Adrenal gland (tissue), 12 donors: ENCODE measurements around the gene EDNRB. TPM values are rescaled to one million over a fixed set of nuclear protein-coding genes. Genes with fewer than 3 reads are reported as not detected.

ENCODE experiments used
- DNase-seq, 7 donors: peaks; one replicate each; pipeline ENCODE4 v3.0.0-alpha.2; 2019 to 2020
- H3K27ac ChIP-seq, 5 donors: fragments of 200-600 bp; sonication (generic) in 4 of 5; 1 replicate in 3 of 5; 2 replicates in 2 of 5; pipeline versions ENCODE4 v1.5.1 to v1.8.0; 2016 to 2020; ENCODE audit warnings: mild to moderate bottlenecking in 1 of 5
- H3K27me3 ChIP-seq: fragments of 200-600 bp; 2 replicates; pipeline ENCODE4 v1.8.0; 2021
- H3K36me3 ChIP-seq, 2 donors: fragments of 200-600 bp; replicated peaks in 1 of 2; 1 replicate in 1 of 2; 2 replicates in 1 of 2; pipeline versions ENCODE4 v1.5.1 to v1.8.0; 2018 to 2022
- H3K4me1 ChIP-seq, 2 donors: fragments of 200-600 bp; replicated peaks in 1 of 2; 1 replicate in 1 of 2; 2 replicates in 1 of 2; pipeline versions ENCODE4 v1.5.1 to v1.8.0; 2018 to 2021
- H3K4me3 ChIP-seq, 4 donors: fragments of 200-600 bp; sonication (generic) in 3 of 4; one replicate each; pipeline ENCODE4 v1.5.1; 2016 to 2018
- H3K9me3 ChIP-seq, 3 donors: fragments of 200-600 bp; sonication (generic) in 1 of 3; replicated peaks in 1 of 3; 1 replicate in 2 of 3; 2 replicates in 1 of 3; pipeline versions ENCODE4 v1.5.1 to v1.8.0; 2016 to 2021
- CTCF ChIP-seq, 6 experiments: fragments of 450-650 bp in 4 of 6; fragments of 200-600 bp in 2 of 6; sonication (generic) in 1 of 6; IDR thresholded peaks; 1 replicate in 5 of 6; 2 replicates in 1 of 6; pipeline versions ENCODE4 v1.5.1 to v1.8.0; 2016 to 2021; ENCODE audit warnings: antibody characterized with exemption in 6 of 6, mild to moderate bottlenecking in 2 of 6, moderate library complexity in 1 of 6
- POLR2A ChIP-seq, 2 donors: fragments of 450-650 bp; IDR thresholded peaks; one replicate each; pipeline ENCODE4 v1.6.1; 2017; ENCODE audit warnings: antibody characterized with exemption in 2 of 2, mild to moderate bottlenecking in 2 of 2, moderate library complexity in 1 of 2
- WGBS, 4 donors: extraction: QIAGEN DNeasy Blood & Tissue Kit in 2 of 4; methylation state at CpG; one replicate each; pipeline versions ENCODE4 v1.1.5 to v1.1.7; 2013 to 2017; 5-methylcytosine and 5-hydroxymethylcytosine counted together
- intact Hi-C, 2 donors: fragments of 100-400 bp; cut with DNase I; formaldehyde crosslinking; loops; one replicate each; pipeline versions ENCODE4 v1.14.1 to v1.15.0; 2022 to 2023
- polyA plus RNA-seq, 3 donors: library from polyadenylated mRNA; stranded (reverse); fragments of 200-250 nt in 2 of 3; fragments of 350-450 nt in 1 of 3; fragmentation: Illumina TruSeq in 1 of 3; extraction: RNeasy Lipid Tissue Mini Kit (QIAGEN cat#74804) in 1 of 3; gene quantifications; one replicate each; pipeline ENCODE4 v1.2.3, GENCODE V29; 2013 to 2014
- total RNA-seq, 9 donors: library from RNA; depleted of rRNA in 4 of 9; stranded (reverse); fragments of >200 nt in 4 of 9; fragments of 120-200 nt in 1 of 9; fragmentation: NEBNext Ultra II Directional in 1 of 9; extraction: Animal tissue kit (Norgen Biotek cat#: 25700) in 1 of 9; gene quantifications; one replicate each; pipeline versions ENCODE4 v1.1.0 to v1.2.4, GENCODE V29; 2013 to 2023
- donor health status: healthy with polysubstance abuse.
- donor health status: Bipolar disorder and iron deficiency.
- donor health status: DM: yes; HTN: yes; CAD: no.
- donor health status: DM: no; HTN: no; CAD: no.
- donor health status: DM: no; HTN: no; CAD: no.
- donor health status: DM: yes; HTN: yes; CAD: no.

EDNRB gene
- total and polyA plus RNA-seq, 12 donors: 14.0 to 216 (median 91.5) TPM

- no peak for DNase-seq
- intact Hi-C loops: no loop called here
- WGBS, 4 donors: 78 to 98% (median 84%) methylated on average over 2 of the region's 2 CpGs
- TF ChIP-seq POLR2A (IDR thresholded peaks at IDR 0.05): no peak
- TF ChIP-seq CTCF (IDR thresholded peaks at IDR 0.05): no peak
- H3K4me1 ChIP-seq: peaks cover 0 to 14% of the 10 kb centered on the region in 2 donors
- peak overlapping the region in 1 of 5 donors; percentile 32 for H3K27ac ChIP-seq
- H3K27me3 ChIP-seq: no peaks in the 10 kb centered on the region
- no peaks in the 10 kb centered on the region for H3K36me3 ChIP-seq
- no peak overlapping the region for H3K4me3 ChIP-seq
- H3K9me3 ChIP-seq: no peaks in the 10 kb centered on the region
Measured at GRCh38 chr13:77908531-77908930, 10.1 kb downstream of the EDNRB start.

GRCh38 chr13:77907666-77908341 is 10.8 kb downstream of the EDNRB start:
- no peak for TF ChIP-seq POLR2A (IDR thresholded peaks at IDR 0.05)
- H3K4me1 ChIP-seq: peaks cover 0 to 14% of the 10 kb centered on the region in 2 donors
- H3K36me3 ChIP-seq: no peaks in the 10 kb centered on the region
- H3K9me3 ChIP-seq: no peaks in the 10 kb centered on the region
- DNase-seq: peak in 3 of 7 donors; percentile 16 to 60 (median 25)
- no peaks in the 10 kb centered on the region for H3K27me3 ChIP-seq
- intact Hi-C loops: no loop called here
- no peak overlapping the region for H3K4me3 ChIP-seq
- 49 to 71% (median 64%) methylated on average over 5 of the region's 5 CpGs for WGBS, 4 donors
- peak overlapping the region in 2 of 5 donors; percentile 2 to 59 for H3K27ac ChIP-seq

GRCh38 chr13:77904031-77904430 is 14.6 kb downstream of the EDNRB start:
- intact Hi-C loops: no loop called here
- H3K9me3 ChIP-seq: no peaks in the 10 kb centered on the region
- TF ChIP-seq POLR2A (IDR thresholded peaks at IDR 0.05): no peak
- no peak for TF ChIP-seq CTCF (IDR thresholded peaks at IDR 0.05)
- DNase-seq: no peak
- WGBS, 4 donors: 92 to 97% (median 96%) methylated on average over 4 of the region's 4 CpGs
- H3K4me3 ChIP-seq: no peak overlapping the region
- peaks cover 0 to 6% of the 10 kb centered on the region in 2 donors for H3K4me1 ChIP-seq
- H3K36me3 ChIP-seq: no peaks in the 10 kb centered on the region
- H3K27ac ChIP-seq: no peak overlapping the region
- H3K27me3 ChIP-seq: no peaks in the 10 kb centered on the region

GRCh38 chr13:77903435-77903834 is 15.2 kb downstream of the EDNRB start:
- TF ChIP-seq CTCF (IDR thresholded peaks at IDR 0.05) (no peak), POLR2A (IDR thresholded peaks at IDR 0.05) (no peak)
- Histone ChIP-seq H3K4me3 (no peak overlapping the region), H3K36me3 (no peaks in the 10 kb centered on the region), H3K4me1 (peaks cover 0 to 6% of the 10 kb centered on the region in 2 donors), H3K9me3 (no peaks in the 10 kb centered on the region), H3K27me3 (no peaks in the 10 kb centered on the region), H3K27ac (no peak overlapping the region)
- 70 to 90% (median 81%) methylated on average over 1 of the region's 1 CpG for WGBS, 4 donors
- no peak for DNase-seq
- intact Hi-C loops: no loop called here
